Fibroblast of pulmonary artery (primary cell): Measurements from ENCODE around the gene UGGT2.
"Not testable (repeated sequence)": the region's sequence is repeated elsewhere in the genome, so short reads cannot be mapped to it uniquely, and the experiment has no call there.

Experiments used
- DNase-seq: peaks from one replicate; pipeline ENCODE4 v3.0.0-alpha.2; 2010; ENCODE audit warnings: low read depth
- H3K4me3 ChIP-seq: replicated peaks from 2 replicates; pipeline ENCODE4 v1.5.1; 2011; ENCODE audit warnings: low read depth, mild to moderate bottlenecking, control low read depth, low read length, moderate library complexity
- TF ChIP-seq, protein P1 (sequence below): IDR thresholded peaks from 2 replicates; pipeline ENCODE4 v1.5.1; 2011; ENCODE audit warnings: mild to moderate bottlenecking, control low read depth, low read length, inconsistent platforms; ENCODE audit errors: missing control alignments

Gene UGGT2

DNA sequence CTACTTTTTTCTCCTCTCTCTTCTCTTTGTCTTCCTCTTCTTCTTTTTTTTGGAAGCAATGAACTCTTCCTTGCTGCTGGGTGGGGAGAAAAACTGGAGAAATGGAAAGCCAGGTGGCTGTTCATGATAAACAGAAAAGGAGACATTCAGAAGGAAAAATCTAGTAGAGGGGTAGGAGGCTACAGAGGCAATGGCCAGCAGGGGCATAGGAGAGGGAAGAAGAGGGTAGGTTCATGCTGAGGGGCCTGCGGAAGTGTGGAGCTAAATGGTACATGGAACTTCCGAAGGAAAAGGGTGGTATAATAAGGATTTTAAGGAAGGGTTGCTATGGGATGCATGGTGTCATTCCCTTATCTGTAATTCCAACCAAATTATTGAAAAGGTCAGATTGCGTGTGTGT is 19.2 kb upstream of the UGGT2 start:
- no peak for DNase-seq
- H3K4me3 ChIP-seq = no peak overlapping the region
- TF ChIP-seq, protein P1, sequence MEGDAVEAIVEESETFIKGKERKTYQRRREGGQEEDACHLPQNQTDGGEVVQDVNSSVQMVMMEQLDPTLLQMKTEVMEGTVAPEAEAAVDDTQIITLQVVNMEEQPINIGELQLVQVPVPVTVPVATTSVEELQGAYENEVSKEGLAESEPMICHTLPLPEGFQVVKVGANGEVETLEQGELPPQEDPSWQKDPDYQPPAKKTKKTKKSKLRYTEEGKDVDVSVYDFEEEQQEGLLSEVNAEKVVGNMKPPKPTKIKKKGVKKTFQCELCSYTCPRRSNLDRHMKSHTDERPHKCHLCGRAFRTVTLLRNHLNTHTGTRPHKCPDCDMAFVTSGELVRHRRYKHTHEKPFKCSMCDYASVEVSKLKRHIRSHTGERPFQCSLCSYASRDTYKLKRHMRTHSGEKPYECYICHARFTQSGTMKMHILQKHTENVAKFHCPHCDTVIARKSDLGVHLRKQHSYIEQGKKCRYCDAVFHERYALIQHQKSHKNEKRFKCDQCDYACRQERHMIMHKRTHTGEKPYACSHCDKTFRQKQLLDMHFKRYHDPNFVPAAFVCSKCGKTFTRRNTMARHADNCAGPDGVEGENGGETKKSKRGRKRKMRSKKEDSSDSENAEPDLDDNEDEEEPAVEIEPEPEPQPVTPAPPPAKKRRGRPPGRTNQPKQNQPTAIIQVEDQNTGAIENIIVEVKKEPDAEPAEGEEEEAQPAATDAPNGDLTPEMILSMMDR = no peak

DNA sequence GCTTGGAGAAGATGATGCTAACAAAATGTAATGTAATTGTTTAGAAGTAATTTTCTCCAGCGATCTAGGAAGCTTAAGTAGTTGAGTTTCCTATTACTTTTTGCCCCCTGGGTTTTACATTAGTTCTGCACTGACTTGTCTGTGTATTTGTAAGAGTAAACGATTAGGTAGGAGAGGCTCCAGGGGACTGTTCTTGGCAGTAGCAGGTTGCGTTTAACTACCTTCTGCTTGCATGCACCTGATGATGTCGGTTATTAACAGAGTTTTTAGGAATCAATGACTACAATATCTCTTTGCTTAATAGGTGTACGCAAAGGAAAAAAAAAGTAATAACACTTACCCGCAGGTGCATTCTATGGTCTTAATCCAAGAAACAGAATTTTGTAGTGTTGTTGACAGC is 18.3 kb upstream of the UGGT2 start:
- no peak overlapping the region for H3K4me3 ChIP-seq
- TF ChIP-seq, protein P1 = no peak
- DNase-seq = no peak

DNA sequence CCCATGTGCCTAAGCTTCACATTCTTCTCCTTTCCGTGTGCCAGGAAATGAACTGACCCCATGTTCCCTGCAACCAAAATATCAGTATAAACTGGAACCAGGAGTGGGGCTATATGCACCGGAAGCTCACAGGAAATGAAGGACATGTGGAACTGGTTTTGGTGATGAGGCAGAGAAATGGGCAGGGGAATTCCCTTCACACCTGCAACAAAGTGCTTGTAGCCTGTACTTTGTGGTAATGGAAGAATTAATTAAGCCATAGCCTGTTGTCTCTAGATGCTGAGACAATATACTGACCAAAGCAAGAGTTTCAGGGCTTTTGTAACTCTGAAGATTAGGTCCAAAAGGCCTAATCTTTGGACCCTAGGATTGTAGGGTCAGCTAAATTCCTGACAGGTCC is 15.5 kb upstream of the UGGT2 start:
- TF ChIP-seq, protein P1 = no peak

DNA sequence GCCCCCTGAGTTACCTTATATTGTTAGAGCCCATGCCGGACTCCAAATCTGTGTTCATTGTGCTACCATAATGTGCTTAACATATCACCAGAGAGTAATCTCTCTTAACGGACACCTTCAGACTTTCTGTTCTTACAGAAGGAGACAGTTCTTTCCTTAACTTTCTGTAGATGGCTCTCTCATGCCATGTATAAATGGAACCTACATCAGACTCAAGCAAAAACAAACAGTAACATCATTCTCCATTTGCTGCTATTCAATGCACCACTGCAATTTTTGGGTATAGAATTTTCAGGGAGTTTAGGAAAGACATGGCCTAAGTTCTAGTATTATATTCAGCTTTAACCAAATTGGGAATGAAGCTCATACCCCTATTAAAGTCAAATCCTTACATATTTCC is 12.6 kb upstream of the UGGT2 start:
- no peak overlapping the region for H3K4me3 ChIP-seq
- TF ChIP-seq, protein P1 = no peak
- DNase-seq = no peak

More for the DNA sequence above, 15.5 kb upstream of the UGGT2 start:
- H3K4me3 ChIP-seq = no peak overlapping the region
- no peak for DNase-seq

DNA sequence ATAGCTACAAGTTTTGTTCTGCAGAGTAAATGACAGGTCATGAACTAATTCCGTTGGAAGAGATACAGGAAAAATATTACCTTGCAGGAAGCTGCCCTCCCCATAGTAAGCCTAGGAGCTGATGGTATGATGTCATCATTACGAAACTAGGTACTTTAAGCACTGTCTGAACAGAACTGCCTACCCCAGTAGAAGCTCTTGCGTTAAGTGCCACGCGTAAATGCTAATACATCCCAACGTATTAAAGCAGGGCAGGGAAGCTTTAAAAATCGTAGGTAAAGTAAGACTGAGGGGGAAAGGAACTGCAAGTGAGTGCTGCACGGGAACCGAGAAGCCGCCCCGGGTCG is 572 bp downstream of the UGGT2 start:
- DNase-seq = peak; percentile 72
- H3K4me3 ChIP-seq = peak overlapping the region; percentile 93
- TF ChIP-seq, protein P1 = no peak

DNA sequence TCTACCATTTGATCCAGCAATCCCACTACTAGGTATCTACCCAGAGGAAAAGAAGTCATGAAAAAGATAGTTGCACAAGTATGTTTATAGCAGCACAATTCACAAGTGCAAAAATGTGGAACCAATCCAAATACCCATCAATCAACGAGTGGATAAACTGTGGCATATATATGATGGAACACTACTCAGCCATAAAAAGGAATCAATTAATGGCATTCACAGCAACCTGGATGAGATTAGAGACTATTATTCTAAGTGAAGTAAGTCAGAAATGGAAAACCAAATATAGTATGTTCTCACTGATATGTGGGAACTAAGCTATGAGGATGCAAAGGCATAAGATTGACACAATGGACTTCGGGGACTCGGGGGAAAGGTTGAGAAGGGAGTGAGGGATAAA is 1.3 kb downstream of the UGGT2 start:
- DNase-seq = not testable (repeated sequence)
- peak overlapping the region; percentile 93 for H3K4me3 ChIP-seq

DNA sequence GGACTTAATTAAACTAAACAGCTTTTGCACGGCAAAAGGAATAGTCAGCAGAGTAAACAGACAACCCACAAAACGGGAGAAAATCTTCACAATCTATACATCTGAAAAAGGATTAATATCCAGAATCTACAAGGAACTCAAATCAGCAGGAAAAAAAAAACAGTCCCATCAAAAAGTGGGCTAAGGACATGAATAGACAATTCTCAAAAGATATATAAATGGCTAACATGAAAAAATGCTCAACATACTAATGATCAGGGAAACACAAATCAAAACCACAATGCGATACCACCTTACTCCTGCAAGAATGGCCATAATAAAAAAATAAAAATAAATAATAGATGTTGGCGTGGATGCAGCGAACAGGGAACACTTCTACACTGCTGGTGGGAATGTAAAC is 1.7 kb downstream of the UGGT2 start:
- DNase-seq, H3K4me3 ChIP-seq: not testable (repeated sequence)

DNA sequence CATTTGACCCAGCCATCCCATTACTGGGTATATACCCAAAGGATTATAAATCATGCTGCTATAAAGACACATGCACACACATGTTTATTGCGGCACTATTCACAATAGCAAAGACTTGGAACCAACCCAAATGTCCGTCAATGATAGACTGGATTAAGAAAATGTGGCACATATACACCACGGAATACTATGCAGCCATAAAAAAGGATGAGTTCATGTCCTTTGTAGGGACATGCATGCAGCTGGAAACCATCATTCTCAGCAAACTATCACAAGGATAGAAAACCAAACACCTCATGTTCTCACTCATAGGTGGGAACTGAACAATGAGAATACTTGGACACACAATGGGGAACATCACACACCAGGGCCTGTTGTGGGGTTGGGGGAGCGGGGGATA is 2.2 kb downstream of the UGGT2 start:
- DNase-seq, H3K4me3 ChIP-seq: not testable (repeated sequence)

DNA sequence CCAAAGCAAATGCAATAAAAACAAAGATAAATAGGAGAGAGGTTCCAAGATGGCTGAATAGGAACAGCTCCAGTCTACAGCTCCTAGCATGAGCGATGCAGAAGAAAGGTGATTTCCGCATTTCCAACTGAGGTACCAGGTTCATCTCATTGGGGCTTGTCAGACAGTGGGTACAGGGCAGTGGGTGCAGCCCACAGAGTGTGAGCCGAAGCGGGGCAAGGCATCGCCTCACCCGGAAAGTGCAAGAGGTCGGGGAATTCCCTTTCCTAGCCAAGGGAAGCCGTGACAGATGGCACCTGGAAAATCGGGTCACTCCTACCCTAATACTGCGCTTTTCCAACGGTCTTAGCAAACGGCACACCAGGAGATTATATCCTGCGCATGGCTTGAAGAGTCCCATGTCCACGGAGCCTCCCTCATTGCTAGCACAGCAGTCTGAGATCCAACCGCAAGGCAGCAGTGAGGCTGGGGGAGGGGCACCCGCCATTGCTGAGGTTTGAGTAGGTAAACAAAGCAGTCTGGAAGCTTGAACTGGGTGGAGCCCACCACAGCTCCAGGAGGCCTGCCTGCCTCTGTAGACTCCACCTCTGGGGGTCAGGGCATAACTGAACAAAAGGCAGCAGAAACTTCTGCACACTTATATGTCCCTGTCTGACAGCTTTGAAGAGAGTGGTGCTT is 6.6 kb downstream of the UGGT2 start:
- not testable (repeated sequence) for H3K4me3 ChIP-seq, DNase-seq
